Smooth muscle cell of the pulmonary artery (primary cell): ENCODE results near the gene OR6K3. TPM values are rescaled to one million over a fixed set of nuclear protein-coding genes. Genes with fewer than 3 reads are reported as not detected.

Experiments
- total RNA-seq: library from RNA; depleted of rRNA; stranded (reverse); fragments of >200 nt; gene quantifications from 2 replicates; pipeline ENCODE4 v1.2.3, GENCODE V29; 2014

The OR6K3 gene, protein sequence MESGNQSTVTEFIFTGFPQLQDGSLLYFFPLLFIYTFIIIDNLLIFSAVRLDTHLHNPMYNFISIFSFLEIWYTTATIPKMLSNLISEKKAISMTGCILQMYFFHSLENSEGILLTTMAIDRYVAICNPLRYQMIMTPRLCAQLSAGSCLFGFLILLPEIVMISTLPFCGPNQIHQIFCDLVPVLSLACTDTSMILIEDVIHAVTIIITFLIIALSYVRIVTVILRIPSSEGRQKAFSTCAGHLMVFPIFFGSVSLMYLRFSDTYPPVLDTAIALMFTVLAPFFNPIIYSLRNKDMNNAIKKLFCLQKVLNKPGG
- not detected in 2 replicates for total RNA-seq

DNA sequence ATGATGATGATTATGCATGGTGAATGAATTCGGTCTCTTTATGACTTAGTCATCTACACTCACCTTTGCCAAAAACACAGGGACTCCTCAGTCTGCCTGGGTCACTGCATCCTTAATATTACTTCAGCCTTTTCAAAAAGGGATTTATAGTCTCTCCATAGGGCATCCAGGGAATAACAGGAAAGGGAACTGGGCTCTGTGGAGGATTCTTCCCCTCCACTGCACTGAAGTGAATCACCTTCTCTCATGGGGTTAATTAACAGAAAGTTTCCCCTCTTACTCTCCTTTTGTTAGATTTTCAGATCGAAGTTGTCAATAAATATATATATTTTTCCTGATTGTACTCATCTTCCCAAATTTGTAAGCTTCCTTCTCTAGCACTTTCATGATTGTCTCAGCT lies at the start of gene OR6K3:
TSS of gene OR6K3 (minus strand) at position 101 of the 400 bp plus-strand sequence. CDS start 2,605 bp downstream, outside the sequence.

DNA sequence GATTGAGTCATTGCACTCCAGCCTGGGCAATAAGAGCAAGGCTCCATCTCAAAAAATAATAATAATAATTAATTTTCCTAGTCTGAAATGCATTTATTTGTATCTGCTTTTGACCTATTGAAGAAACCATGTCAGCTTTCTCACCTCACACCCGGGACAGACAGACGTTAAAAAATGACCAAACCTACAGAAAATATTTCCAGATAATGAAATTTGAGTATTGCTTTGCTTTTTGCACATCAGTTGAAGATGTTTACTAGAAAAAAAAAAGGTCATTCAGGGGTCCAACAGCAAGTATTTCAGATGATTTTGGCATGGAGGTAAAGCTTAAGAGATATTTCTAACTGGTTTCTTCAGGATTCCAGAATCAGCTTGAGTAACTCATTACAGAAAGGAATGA lies 33.9 kb upstream of the OR6K3 start, which contains the start of gene OR6K6:
TSS of gene OR6K6 (plus strand) at position 301 of the 400 bp plus-strand sequence. CDS start 168 bp downstream, outside the sequence.

DNA sequence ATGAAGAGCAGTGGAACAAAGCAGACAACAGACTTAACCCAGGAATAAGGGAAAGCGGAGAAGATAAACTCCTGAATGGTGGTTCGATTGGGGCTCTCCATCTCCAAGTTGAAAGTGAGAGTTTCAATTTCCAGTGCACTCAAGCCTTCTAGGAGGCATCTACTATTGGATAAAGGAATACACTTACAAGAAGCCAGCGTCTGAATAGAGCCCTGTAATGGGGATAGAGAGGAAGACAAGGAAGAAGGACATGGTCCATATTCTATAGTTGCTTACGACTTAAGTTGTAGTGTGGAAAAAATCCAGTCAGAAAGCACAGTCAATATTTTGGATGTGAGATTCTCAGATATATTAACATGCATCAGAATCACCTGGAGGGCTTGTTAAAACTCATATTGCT lies 20.0 kb downstream of the OR6K3 start, which contains the start of gene OR6K2:
TSS of gene OR6K2 (minus strand) at position 101 of the 400 bp plus-strand sequence. CDS start at position 101, 0 bp downstream.

DNA sequence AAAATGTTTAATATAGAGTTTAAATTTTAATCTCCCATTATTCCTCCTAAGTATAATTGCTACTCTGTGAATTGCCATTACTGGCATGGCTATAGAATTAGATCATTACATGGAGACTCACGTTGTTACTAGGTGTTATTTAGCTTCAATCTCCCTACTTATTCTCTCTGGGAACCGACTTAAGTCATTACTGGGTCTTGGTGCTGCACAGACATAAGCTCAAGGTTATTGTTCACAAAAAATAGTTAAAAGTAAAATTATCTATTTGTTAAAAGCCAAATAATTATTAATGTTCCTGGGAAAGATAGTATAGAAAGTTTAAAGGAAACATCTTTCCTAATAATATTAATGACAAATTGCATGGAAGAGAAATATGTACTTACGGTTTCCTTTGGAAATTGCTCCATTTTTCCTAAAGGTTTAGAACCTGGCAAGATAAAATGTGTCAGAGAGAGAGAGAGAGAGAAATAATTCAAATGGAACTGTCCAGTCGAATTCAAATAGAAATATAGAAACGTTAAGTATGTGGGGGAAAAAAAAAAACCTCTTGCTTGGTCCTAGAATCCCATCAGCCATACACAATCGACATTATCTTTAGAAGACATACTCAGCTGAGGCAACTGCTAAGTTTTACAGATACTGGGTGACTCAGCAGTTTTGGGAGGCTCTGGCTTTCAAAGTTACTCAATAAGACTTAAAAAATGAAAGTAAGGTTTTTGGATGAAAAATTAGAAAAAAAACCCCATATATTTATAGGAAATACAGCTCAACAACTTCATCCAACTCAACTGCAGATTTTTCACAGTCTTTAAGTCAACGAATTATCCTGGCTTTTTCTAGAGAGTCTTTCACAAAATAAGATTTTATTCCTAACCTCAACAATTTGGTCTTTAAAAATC lies 34.2 kb downstream of the OR6K3 start, which contains the start of gene SPTA1:
TSS of gene SPTA1 (minus strand) at position 605 of the 899 bp plus-strand sequence. CDS start at position 407, 198 bp downstream.

Other genes with a start within 250 kb of the OR6K3 start
- gene OR10R2, start 248.5 kb downstream of the OR6K3 start, total RNA-seq: not detected in 2 replicates
- not detected in 2 replicates for gene OR6Y1, start 166.3 kb downstream of the OR6K3 start, total RNA-seq
- gene OR6P1, start 150.1 kb downstream of the OR6K3 start, total RNA-seq: not detected in 2 replicates
- not detected in 2 replicates for gene OR10X1, start 140.8 kb downstream of the OR6K3 start, total RNA-seq
- gene OR10Z1, start 115.5 kb downstream of the OR6K3 start, total RNA-seq: not detected in 2 replicates
- under 0.01 and 0.10 TPM in 2 replicates for gene SPTA1, start 34.0 kb downstream of the OR6K3 start, total RNA-seq
- gene OR6K2, start 20.1 kb downstream of the OR6K3 start, total RNA-seq: not detected in 2 replicates
- gene OR6K6, start 34.0 kb upstream of the OR6K3 start, total RNA-seq: not detected in 2 replicates
- not detected in 2 replicates for gene OR6N1, start 51.5 kb upstream of the OR6K3 start, total RNA-seq
- not detected in 2 replicates for gene OR6N2, start 60.5 kb upstream of the OR6K3 start, total RNA-seq
- gene MNDA, start 110.6 kb upstream of the OR6K3 start, total RNA-seq: not detected in 2 replicates
- gene PYHIN1, start 210.8 kb upstream of the OR6K3 start, total RNA-seq: not detected in 2 replicates